Peyer's patch (tissue), 4 donors: ENCODE measurements around the gene C2.
A peak's percentile ranks its signal among the peaks of the same experiment; 100 is the strongest.

Experiments used
- POLR2A ChIP-seq, 2 donors: fragments of 450-650 bp; IDR thresholded peaks; one replicate each; pipeline ENCODE4 v1.5.1; 2017; ENCODE audit warnings: antibody characterized with exemption in 2 of 2, mild to moderate bottlenecking in 2 of 2, moderate library complexity in 2 of 2
- TF ChIP-seq, protein P1 (sequence below), 6 experiments: fragments of 450-650 bp in 4 of 6; fragments of 200-600 bp in 2 of 6; sonication (generic) in 1 of 6; IDR thresholded peaks; one replicate each; pipeline ENCODE4 v1.5.1; 2017 to 2019; ENCODE audit warnings: antibody characterized with exemption in 6 of 6, mild to moderate bottlenecking in 3 of 6, moderate library complexity in 1 of 6

GRCh38 chr6:31898383-31899011 lies 29.0 kb upstream of the C2 start:
- TF ChIP-seq, protein P1, sequence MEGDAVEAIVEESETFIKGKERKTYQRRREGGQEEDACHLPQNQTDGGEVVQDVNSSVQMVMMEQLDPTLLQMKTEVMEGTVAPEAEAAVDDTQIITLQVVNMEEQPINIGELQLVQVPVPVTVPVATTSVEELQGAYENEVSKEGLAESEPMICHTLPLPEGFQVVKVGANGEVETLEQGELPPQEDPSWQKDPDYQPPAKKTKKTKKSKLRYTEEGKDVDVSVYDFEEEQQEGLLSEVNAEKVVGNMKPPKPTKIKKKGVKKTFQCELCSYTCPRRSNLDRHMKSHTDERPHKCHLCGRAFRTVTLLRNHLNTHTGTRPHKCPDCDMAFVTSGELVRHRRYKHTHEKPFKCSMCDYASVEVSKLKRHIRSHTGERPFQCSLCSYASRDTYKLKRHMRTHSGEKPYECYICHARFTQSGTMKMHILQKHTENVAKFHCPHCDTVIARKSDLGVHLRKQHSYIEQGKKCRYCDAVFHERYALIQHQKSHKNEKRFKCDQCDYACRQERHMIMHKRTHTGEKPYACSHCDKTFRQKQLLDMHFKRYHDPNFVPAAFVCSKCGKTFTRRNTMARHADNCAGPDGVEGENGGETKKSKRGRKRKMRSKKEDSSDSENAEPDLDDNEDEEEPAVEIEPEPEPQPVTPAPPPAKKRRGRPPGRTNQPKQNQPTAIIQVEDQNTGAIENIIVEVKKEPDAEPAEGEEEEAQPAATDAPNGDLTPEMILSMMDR (IDR thresholded peaks at IDR 0.05), result peak in 3 of 6 experiments; percentile 13 to 34 (median 20)
- TF ChIP-seq POLR2A (IDR thresholded peaks at IDR 0.05), result no peak
